ENCODE results near the gene SLC4A9.

DNA sequence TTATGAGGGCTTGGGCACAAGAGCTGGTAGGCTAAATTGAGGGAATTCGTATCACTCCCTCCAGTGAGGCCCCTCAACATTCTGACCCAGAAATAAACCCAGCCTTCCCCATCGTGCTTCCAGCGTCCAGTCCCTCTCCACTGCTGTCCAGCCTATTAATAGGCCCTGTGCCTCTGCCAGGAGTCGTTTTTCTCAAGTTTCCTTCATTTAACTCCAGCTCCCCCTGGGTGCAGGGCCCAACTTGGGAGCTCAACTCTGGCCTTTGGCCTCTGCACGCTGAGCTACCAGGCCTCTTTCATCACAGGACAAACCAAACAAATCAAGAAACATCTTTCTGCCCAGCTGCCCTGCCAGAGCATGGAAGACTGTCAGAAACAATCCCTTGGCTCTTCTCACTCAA lies 23.6 kb upstream of the SLC4A9 start:
- TF ChIP-seq ZFP30 (CRISPR knock-in tag; IDR thresholded peaks at IDR 0.05) (no peak), ZNF70 (CRISPR knock-in tag; IDR thresholded peaks at IDR 0.05) (no peak), ZNF565 (CRISPR knock-in tag; conservative IDR thresholded peaks at IDR 0.05; ENCODE audit: low read depth) (no peak)
